Body of pancreas (tissue), 4 donors: Measurements from ENCODE around the gene IFNK. TPM values are rescaled to one million over a fixed set of nuclear protein-coding genes. Genes with fewer than 3 reads are reported as not detected.

Experiments
- ATAC-seq: fragments of 150-250 bp; one replicate; pipeline ENCODE4 v1.9.1; 2016
- DNase-seq, 4 donors: peaks; one replicate each; pipeline ENCODE4 v3.0.0-alpha.2; 2019
- H3K27ac ChIP-seq, 4 donors: fragments of 200-600 bp; sonication (generic); 1 replicate in 3 of 4; 2 replicates in 1 of 4; pipeline versions ENCODE4 v1.5.1 to v1.6.1; 2016 to 2019; ENCODE audit warnings: mild to moderate bottlenecking in 1 of 4, mixed read lengths in 1 of 4, moderate library complexity in 1 of 4
- H3K27me3 ChIP-seq, 2 donors: fragments of 200-600 bp; sonication (generic); one replicate each; pipeline ENCODE4 v1.6.0; 2016; ENCODE audit warnings: mild to moderate bottlenecking in 1 of 2
- H3K36me3 ChIP-seq, 2 donors: fragments of 200-600 bp; sonication (generic); replicated peaks in 1 of 2; 2 replicates each; pipeline ENCODE4 v1.5.1; 2016; ENCODE audit warnings: low read depth in 2 of 2; ENCODE audit not compliant: insufficient read depth in 1 of 2
- H3K4me1 ChIP-seq: fragments of 200-600 bp; sonication (generic); one replicate; pipeline ENCODE4 v1.6.0; 2016
- H3K4me3 ChIP-seq, 2 donors: fragments of 200-600 bp; sonication (generic); 1 replicate in 1 of 2; 2 replicates in 1 of 2; pipeline ENCODE4 v1.5.1; 2016 to 2019
- H3K9me3 ChIP-seq, 3 donors: fragments of 200-600 bp; sonication (generic); 1 replicate in 2 of 3; 2 replicates in 1 of 3; pipeline ENCODE4 v1.5.1; 2016
- POLR2A ChIP-seq, 3 donors: fragments of 450-650 bp; IDR thresholded peaks; one replicate each; pipeline ENCODE4 v1.6.1; 2016; ENCODE audit warnings: antibody characterized with exemption in 3 of 3, mild to moderate bottlenecking in 2 of 3
- WGBS, 2 donors: methylation state at CpG; one replicate each; pipeline ENCODE4 v1.1.5; 2017; 5-methylcytosine and 5-hydroxymethylcytosine counted together
- intact Hi-C: fragments of 100-400 bp; cut with DNase I; formaldehyde crosslinking; loops from one replicate; pipeline ENCODE4 v1.15.1; 2023
- total RNA-seq, 2 donors: library from RNA; depleted of rRNA; stranded (reverse); fragments of >200 nt; gene quantifications; one replicate each; pipeline ENCODE4 v1.1.0, GENCODE V29; 2016
- TF ChIP-seq, protein P1 (sequence below), 7 experiments: fragments of 450-650 bp in 4 of 7; fragments of 200-600 bp in 3 of 7; sonication (generic) in 3 of 7; IDR thresholded peaks; one replicate each; pipeline ENCODE4 v1.5.1; 2016 to 2019; ENCODE audit warnings: antibody characterized with exemption in 7 of 7

IFNK gene, protein sequence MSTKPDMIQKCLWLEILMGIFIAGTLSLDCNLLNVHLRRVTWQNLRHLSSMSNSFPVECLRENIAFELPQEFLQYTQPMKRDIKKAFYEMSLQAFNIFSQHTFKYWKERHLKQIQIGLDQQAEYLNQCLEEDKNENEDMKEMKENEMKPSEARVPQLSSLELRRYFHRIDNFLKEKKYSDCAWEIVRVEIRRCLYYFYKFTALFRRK
- total RNA-seq = not detected

DNA sequence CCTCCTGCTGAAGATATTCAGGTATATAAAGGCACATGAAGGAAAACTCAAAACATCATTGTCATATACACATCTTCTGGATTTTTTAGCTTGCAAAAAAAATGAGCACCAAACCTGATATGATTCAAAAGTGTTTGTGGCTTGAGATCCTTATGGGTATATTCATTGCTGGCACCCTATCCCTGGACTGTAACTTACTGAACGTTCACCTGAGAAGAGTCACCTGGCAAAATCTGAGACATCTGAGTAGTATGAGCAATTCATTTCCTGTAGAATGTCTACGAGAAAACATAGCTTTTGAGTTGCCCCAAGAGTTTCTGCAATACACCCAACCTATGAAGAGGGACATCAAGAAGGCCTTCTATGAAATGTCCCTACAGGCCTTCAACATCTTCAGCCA, at the start of gene IFNK:
IFNK (plus strand) TSS at position 55 of the 400 bp plus-strand sequence; CDS start at position 102, 47 bp downstream.
- peaks cover 5% of the 10 kb centered on the region for H3K4me1 ChIP-seq
- no peaks in the 10 kb centered on the region for H3K27me3 ChIP-seq
- DNase-seq (no peak), ATAC-seq (no peak)
- TF ChIP-seq POLR2A (IDR thresholded peaks at IDR 0.05) = no peak
- TF ChIP-seq, protein P1, sequence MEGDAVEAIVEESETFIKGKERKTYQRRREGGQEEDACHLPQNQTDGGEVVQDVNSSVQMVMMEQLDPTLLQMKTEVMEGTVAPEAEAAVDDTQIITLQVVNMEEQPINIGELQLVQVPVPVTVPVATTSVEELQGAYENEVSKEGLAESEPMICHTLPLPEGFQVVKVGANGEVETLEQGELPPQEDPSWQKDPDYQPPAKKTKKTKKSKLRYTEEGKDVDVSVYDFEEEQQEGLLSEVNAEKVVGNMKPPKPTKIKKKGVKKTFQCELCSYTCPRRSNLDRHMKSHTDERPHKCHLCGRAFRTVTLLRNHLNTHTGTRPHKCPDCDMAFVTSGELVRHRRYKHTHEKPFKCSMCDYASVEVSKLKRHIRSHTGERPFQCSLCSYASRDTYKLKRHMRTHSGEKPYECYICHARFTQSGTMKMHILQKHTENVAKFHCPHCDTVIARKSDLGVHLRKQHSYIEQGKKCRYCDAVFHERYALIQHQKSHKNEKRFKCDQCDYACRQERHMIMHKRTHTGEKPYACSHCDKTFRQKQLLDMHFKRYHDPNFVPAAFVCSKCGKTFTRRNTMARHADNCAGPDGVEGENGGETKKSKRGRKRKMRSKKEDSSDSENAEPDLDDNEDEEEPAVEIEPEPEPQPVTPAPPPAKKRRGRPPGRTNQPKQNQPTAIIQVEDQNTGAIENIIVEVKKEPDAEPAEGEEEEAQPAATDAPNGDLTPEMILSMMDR (IDR thresholded peaks at IDR 0.05) = no peak
- H3K36me3 ChIP-seq = no peaks in the 10 kb centered on the region
- no peak within 1 kb of the TSS for H3K27ac ChIP-seq
- 84 to 95% methylated on average over 2 of the region's 2 CpGs for WGBS, 2 donors
- intact Hi-C loops = no loop called here
- H3K9me3 ChIP-seq = no peaks in the 10 kb centered on the region
- H3K4me3 ChIP-seq = no peak within 1 kb of the TSS

DNA sequence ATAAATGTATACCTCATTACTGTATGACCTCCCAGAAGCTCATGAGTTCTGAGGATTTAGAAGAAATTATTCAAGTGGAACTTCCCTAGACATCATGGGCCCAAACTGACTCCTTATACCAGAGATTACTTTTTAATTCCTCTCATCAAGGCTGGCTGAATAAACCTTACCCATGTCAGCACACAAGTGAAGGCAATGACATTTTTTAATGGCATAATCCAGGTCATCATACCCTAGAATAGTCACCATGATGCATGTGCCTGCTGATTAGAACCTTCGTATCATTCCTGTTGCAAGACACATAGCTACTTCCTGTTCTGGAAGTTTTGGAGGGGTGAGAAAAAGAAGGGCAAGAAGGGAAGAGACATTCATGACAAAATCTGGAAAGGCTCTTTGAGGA, 49.8 kb upstream of the IFNK start:
- H3K27ac ChIP-seq = no peak overlapping the region
- ATAC-seq = no peak
- 73 to 100% methylated on average over 1 of the region's 1 CpG for WGBS, 2 donors

DNA sequence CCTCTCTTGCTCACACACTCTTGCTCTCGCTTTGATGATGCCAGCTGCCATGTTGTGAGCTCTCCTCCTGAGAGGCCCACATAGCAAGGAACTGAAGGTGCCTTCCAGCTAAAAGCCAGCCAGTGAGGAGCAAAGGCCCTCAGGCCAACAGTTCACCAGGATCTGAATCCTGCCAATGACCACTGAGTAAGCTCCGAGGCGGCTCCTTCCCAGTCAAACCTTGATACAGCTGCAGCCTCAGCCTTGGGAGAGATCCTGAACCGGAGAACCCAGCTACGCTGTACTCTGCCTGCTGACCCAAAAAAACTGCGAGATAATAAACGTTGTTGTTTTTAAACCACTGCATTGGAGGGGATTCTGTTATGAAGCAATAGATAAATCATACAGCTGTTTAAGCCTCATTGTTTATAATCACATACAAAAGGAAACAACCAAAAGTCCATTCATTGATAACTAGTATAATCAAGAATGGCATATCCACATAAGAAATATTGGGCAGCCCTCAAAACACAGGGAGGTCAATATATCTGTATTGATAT, 49.0 kb upstream of the IFNK start:
- H3K9me3 ChIP-seq = no peaks in the 10 kb centered on the region

More for the DNA sequence above, 49.8 kb upstream of the IFNK start:
- intact Hi-C loops = no loop called here
- H3K27me3 ChIP-seq = no peaks in the 10 kb centered on the region
- H3K9me3 ChIP-seq = no peaks in the 10 kb centered on the region
- H3K4me3 ChIP-seq = no peak overlapping the region
- no peaks in the 10 kb centered on the region for H3K36me3 ChIP-seq
- peaks cover 2% of the 10 kb centered on the region for H3K4me1 ChIP-seq
- no peak for DNase-seq
- no peak for TF ChIP-seq POLR2A (IDR thresholded peaks at IDR 0.05)
- TF ChIP-seq, protein P1 (IDR thresholded peaks at IDR 0.05) = no peak

DNA sequence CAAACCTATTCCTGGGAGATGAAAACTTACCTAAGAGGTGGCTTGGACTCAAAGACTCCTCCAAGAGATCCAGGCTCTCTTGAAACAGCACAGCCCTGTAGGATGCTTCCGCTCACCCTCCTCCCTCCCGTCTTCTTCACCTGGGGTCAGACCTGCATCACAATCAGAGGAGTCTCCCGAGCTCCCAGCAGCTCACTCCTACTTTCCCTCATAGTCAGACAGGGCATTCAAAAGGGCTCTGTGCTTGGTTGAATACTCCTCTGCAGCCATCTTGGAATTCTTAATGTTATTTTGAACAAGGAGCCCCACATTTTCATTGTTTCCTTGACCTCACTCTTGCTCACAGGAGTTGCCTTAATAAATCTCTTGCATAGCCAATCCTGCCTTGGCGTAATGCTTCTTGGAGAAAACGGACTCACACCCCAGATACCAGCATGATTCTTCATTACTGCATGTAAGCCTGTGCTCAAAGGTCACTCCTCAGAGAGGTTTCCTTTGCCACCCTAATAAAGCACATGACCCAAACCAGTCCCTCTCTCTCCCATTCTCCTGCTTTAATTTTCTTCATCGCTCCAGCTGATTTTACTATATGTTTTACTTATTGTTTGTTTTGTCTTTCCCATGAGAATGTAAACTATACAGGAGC, 47.1 kb upstream of the IFNK start:
- WGBS, 2 donors = 95 to 97% methylated on average over 6 of the region's 6 CpGs
- TF ChIP-seq, protein P1 (IDR thresholded peaks at IDR 0.05) = no peak
- TF ChIP-seq POLR2A (IDR thresholded peaks at IDR 0.05) = no peak
- intact Hi-C loops = no loop called here
- ATAC-seq (no peak), DNase-seq (no peak)
- no peaks in the 10 kb centered on the region for H3K36me3 ChIP-seq
- no peak overlapping the region for H3K27ac ChIP-seq
- H3K4me3 ChIP-seq = no peak overlapping the region
- H3K4me1 ChIP-seq = no peaks in the 10 kb centered on the region
- H3K27me3 ChIP-seq = no peaks in the 10 kb centered on the region
- H3K9me3 ChIP-seq = no peaks in the 10 kb centered on the region

More for the DNA sequence above, 49.0 kb upstream of the IFNK start:
- TF ChIP-seq, protein P1 (IDR thresholded peaks at IDR 0.05) = no peak
- TF ChIP-seq POLR2A (IDR thresholded peaks at IDR 0.05) = no peak
- no peaks in the 10 kb centered on the region for H3K36me3 ChIP-seq
- intact Hi-C loops = no loop called here
- H3K27me3 ChIP-seq = no peaks in the 10 kb centered on the region
- no peak overlapping the region for H3K4me3 ChIP-seq
- H3K4me1 ChIP-seq = no peaks in the 10 kb centered on the region
- no peak for ATAC-seq
- no peak overlapping the region for H3K27ac ChIP-seq
- DNase-seq = no peak
- 94 to 98% methylated on average over 7 of the region's 7 CpGs for WGBS, 2 donors
